Non-pigmented ciliary epithelial cell (primary cell): ENCODE data around the gene GREB1L.
"Not testable (repeated sequence)": the region's sequence is repeated elsewhere in the genome, so short reads cannot be mapped to it uniquely, and the experiment has no call there.

Experiments used
- DNase-seq: peaks from one replicate; pipeline ENCODE4 v3.0.0-alpha.2; 2010; ENCODE audit warnings: low read depth

The GREB1L gene

GRCh38 chr18:21242141-21242779 is at the start of gene GREB1L:
GREB1L (plus strand) TSS chr18:21242232; CDS start chr18:21383519, 141,287 bp downstream.
- DNase-seq, result no peak

- DNase-seq, result no peak
Observed at GRCh38 chr18:21192308-21192624, 49.8 kb upstream of the GREB1L start.

GRCh38 chr18:21194871-21195771 is 46.9 kb upstream of the GREB1L start:
- DNase-seq, result peak; percentile 9

GRCh38 chr18:21196426-21196825 is 45.6 kb upstream of the GREB1L start:
- no peak for DNase-seq

GRCh38 chr18:21203126-21203525 is 38.9 kb upstream of the GREB1L start:
- DNase-seq, result no peak

- no peak for DNase-seq
Observed at GRCh38 chr18:21203542-21204241, 38.3 kb upstream of the GREB1L start.

- no peak for DNase-seq
Observed at GRCh38 chr18:21205695-21206094, 36.3 kb upstream of the GREB1L start.

GRCh38 chr18:21210278-21210677 is 31.8 kb upstream of the GREB1L start:
- DNase-seq, result no peak

GRCh38 chr18:21210784-21211183 is 31.2 kb upstream of the GREB1L start:
- no peak for DNase-seq

GRCh38 chr18:21214409-21214808 is 27.6 kb upstream of the GREB1L start:
- not testable (repeated sequence) for DNase-seq

GRCh38 chr18:21215490-21215889 is 26.5 kb upstream of the GREB1L start:
- DNase-seq, result no peak

- no peak for DNase-seq
Observed at GRCh38 chr18:21218862-21219261, 23.2 kb upstream of the GREB1L start.

GRCh38 chr18:21230436-21230835 is 11.6 kb upstream of the GREB1L start:
- no peak for DNase-seq

GRCh38 chr18:21241301-21242048 is 557 bp upstream of the GREB1L start:
- DNase-seq, result no peak

GRCh38 chr18:21242780-21243401 is 859 bp downstream of the GREB1L start:
- no peak for DNase-seq

- no peak for DNase-seq
Observed at GRCh38 chr18:21254576-21254975, 12.5 kb downstream of the GREB1L start.

- no peak for DNase-seq
Observed at GRCh38 chr18:21255211-21255610, 13.2 kb downstream of the GREB1L start.

GRCh38 chr18:21257386-21257785 is 15.4 kb downstream of the GREB1L start:
- peak; percentile 22 for DNase-seq

GRCh38 chr18:21260621-21261020 is 18.6 kb downstream of the GREB1L start:
- DNase-seq, result no peak

GRCh38 chr18:21261352-21261751 is 19.3 kb downstream of the GREB1L start:
- no peak for DNase-seq

GRCh38 chr18:21262244-21262643 is 20.2 kb downstream of the GREB1L start:
- DNase-seq, result no peak

- DNase-seq, result no peak
Observed at GRCh38 chr18:21262979-21263378, 20.9 kb downstream of the GREB1L start.
